GM19468 (cell line): ENCODE data around the gene TSN.
"Not testable (repeated sequence)": the region's sequence is repeated elsewhere in the genome, so short reads cannot be mapped to it uniquely, and the experiment has no call there.

Experiments
- ATAC-seq: cut with Tn5 transposase; IDR thresholded peaks from one replicate; pipeline ENCODE4 v1.9.1; 2021; ENCODE audit warnings: mild to moderate bottlenecking, moderate library complexity, moderate number of reproducible peaks; ENCODE audit not compliant: unreplicated experiment; ENCODE audit errors: extremely low read depth

The TSN gene

GRCh38 chr2:121755237-121756111 lies at the start of gene TSN:
TSS of gene TSN (plus strand) at chr2:121755651. CDS start at chr2:121755780, 129 bp downstream.
- ATAC-seq: peak; percentile 99

GRCh38 chr2:121705958-121706357 lies 49.5 kb upstream of the TSN start:
- ATAC-seq: no peak

GRCh38 chr2:121707344-121707919 lies 48.0 kb upstream of the TSN start:
- no peak for ATAC-seq

GRCh38 chr2:121707920-121708361 lies 47.5 kb upstream of the TSN start:
- ATAC-seq: no peak

- ATAC-seq: no peak
Observed at GRCh38 chr2:121709776-121710469, 45.5 kb upstream of the TSN start.

GRCh38 chr2:121710470-121711170 lies 44.8 kb upstream of the TSN start:
- no peak for ATAC-seq

- ATAC-seq: not testable (repeated sequence)
Observed at GRCh38 chr2:121711481-121711880, 44.0 kb upstream of the TSN start.

- no peak for ATAC-seq
Observed at GRCh38 chr2:121716126-121716525, 39.3 kb upstream of the TSN start.

- ATAC-seq: no peak
Observed at GRCh38 chr2:121717529-121717928, 37.9 kb upstream of the TSN start.

GRCh38 chr2:121721926-121722325 lies 33.5 kb upstream of the TSN start:
- no peak for ATAC-seq

GRCh38 chr2:121722479-121722878 lies 33.0 kb upstream of the TSN start:
- no peak for ATAC-seq

- no peak for ATAC-seq
Observed at GRCh38 chr2:121723316-121723715, 32.1 kb upstream of the TSN start.

GRCh38 chr2:121727332-121727731 lies 28.1 kb upstream of the TSN start:
- no peak for ATAC-seq

- ATAC-seq: no peak
Observed at GRCh38 chr2:121727950-121728349, 27.5 kb upstream of the TSN start.

- ATAC-seq: no peak
Observed at GRCh38 chr2:121731366-121731765, 24.1 kb upstream of the TSN start.

GRCh38 chr2:121734544-121734943 lies 20.9 kb upstream of the TSN start:
- ATAC-seq: not testable (repeated sequence)

GRCh38 chr2:121735518-121736074 lies 19.9 kb upstream of the TSN start:
- ATAC-seq: no peak

GRCh38 chr2:121736140-121736461 lies 19.4 kb upstream of the TSN start:
- ATAC-seq: no peak

- peak; percentile 68 for ATAC-seq
Observed at GRCh38 chr2:121736462-121737336, 18.8 kb upstream of the TSN start, which contains the start of gene NIFK. TSS of gene NIFK (minus strand) at chr2:121736875. CDS start at chr2:121736850, 25 bp downstream.
